Effector CD8-positive, alpha-beta T cell (primary cell): Measurements from ENCODE around the gene BDNF.

Experiments used
- DNase-seq: peaks from one replicate; lab custom pipeline; 2025; lab: John Stamatoyannopoulos, UW

The BDNF gene

GRCh38 chr11:27705873-27706820, 5.9 kb upstream of the BDNF start:
- no peak for DNase-seq

- DNase-seq: no peak
These were observed 3.2 kb upstream of the BDNF start for GRCh38 chr11:27703481-27703880.

GRCh38 chr11:27702811-27703210, 2.6 kb upstream of the BDNF start:
- DNase-seq: no peak

GRCh38 chr11:27701355-27702105, 1.3 kb upstream of the BDNF start:
- DNase-seq: no peak

GRCh38 chr11:27699926-27700350, 317 bp downstream of the BDNF start:
- no peak for DNase-seq

GRCh38 chr11:27699242-27699925, 871 bp downstream of the BDNF start:
- DNase-seq: no peak

GRCh38 chr11:27698872-27699241, 1.4 kb downstream of the BDNF start:
- DNase-seq: peak; percentile 7

- DNase-seq: no peak
These were observed 2.5 kb downstream of the BDNF start for GRCh38 chr11:27697679-27698275.

GRCh38 chr11:27696961-27697360, 3.3 kb downstream of the BDNF start:
- no peak for DNase-seq

GRCh38 chr11:27696115-27696514, 4.1 kb downstream of the BDNF start:
- DNase-seq: no peak

GRCh38 chr11:27694992-27695391, 5.3 kb downstream of the BDNF start:
- DNase-seq: no peak

- DNase-seq: no peak
These were observed 6.9 kb downstream of the BDNF start for GRCh38 chr11:27693398-27693797.

GRCh38 chr11:27692781-27693180, 7.5 kb downstream of the BDNF start:
- DNase-seq: no peak

GRCh38 chr11:27688076-27688475, 12.2 kb downstream of the BDNF start:
- DNase-seq: no peak

GRCh38 chr11:27681664-27682063, 18.6 kb downstream of the BDNF start:
- DNase-seq: no peak

- no peak for DNase-seq
These were observed 20.9 kb downstream of the BDNF start for GRCh38 chr11:27679136-27680015.

- no peak for DNase-seq
These were observed 22.0 kb downstream of the BDNF start for GRCh38 chr11:27678242-27678641.

GRCh38 chr11:27677108-27677507, 23.1 kb downstream of the BDNF start:
- no peak for DNase-seq

GRCh38 chr11:27673979-27674663, 26.1 kb downstream of the BDNF start:
- no peak for DNase-seq

- DNase-seq: no peak
These were observed 27.3 kb downstream of the BDNF start for GRCh38 chr11:27672836-27673464.
